Measurements from ENCODE around the gene PLXNC1.

Gene PLXNC1

DNA sequence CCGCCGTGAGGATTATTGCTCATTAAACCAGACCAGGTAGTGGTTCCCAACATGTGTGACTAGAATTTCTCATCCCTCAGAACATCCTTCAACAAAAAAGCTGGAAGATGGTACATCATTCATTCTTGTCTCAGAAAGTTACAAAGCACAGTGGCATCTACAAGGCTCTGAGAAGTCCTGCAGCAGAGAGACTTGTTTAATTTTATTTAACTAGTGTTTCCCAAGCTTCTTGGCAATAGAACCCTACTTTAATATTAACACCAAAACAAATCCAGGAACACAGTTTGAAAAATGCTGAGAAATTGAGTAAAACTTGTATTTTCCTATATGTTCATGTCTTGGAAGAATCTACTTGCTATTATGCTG lies 54.8 kb downstream of the PLXNC1 start:
- DNase-seq (ENCODE audit: low read depth in 2 of 2, low spot score in 1 of 2): no peak

DNA sequence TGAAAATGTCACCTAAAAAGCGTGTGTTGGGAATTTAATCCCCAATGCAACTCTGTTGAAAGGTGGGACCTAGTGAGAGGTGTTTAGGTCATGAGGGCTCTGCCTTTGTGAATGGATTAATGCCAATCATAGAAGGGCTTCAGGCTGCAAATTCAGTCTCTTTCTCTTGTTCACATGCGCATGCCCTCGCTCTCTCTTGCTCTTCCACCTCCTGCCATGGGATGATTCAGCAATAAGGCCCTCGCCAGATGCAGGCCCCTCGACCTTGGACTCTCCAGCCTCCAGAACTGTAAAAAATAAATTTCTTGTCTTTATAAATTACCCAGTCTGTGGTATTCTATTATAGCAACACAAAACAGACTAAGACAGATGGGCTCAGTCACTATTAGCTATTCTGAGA lies 55.4 kb downstream of the PLXNC1 start:
- no peak for DNase-seq (ENCODE audit: low read depth in 2 of 2, low spot score in 1 of 2)

DNA sequence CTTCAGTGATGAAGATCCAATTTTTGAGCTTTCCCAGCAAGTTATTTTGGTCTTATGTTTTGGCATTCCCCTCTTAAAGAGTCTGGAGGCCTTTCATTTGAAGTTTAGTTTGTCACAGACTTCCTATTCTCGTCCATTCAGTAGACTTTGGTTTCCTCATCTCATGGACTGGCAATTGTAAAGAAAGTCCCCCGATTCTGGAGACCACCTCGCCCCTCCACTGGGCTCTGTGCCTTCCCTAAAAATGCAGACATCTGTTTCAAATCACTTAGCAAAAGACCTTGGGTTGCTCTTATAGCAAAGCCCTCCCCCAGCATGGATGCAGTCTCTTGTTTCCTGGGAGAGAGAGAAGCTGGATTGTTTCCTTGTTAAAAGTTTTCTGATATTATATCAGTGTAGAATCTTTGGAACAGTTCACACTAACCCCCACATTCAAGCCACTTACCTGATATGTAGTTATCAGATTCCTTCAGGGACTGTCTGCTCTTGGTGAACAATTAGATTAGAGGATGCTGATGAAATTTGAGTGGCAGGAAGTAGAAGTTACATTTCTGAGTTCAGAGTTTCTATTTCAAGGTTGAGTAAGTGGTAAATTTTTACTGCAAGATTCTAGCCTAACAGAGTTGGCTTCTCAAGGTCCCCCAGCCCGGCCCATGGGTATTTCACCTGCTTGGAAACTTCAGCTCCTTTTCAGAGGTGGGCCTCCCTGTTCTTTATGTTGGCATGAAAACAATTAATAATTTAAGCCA lies 56.3 kb downstream of the PLXNC1 start:
- no peak for DNase-seq (ENCODE audit: low read depth in 2 of 2, low spot score in 1 of 2)

DNA sequence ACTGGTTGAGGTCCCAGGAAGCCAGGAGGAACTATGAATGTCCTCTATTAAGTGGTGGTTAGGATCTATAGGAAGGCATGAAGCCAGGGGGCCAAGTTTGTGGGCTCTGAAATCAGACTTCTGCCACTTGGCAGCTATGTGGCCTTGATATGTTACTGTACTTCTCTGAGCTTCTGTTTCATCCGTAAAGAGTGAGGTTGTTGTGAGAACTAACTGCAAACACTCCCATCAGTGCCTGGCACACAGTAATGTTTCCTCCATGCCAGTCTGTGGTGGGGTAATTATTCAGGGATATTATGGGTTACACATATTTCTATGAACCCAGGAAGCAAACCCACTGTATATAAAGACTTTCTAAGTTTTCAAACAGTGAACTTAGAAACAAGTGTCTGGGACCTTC lies 57.4 kb downstream of the PLXNC1 start:
- no peak for DNase-seq (ENCODE audit: low read depth in 2 of 2, low spot score in 1 of 2)

DNA sequence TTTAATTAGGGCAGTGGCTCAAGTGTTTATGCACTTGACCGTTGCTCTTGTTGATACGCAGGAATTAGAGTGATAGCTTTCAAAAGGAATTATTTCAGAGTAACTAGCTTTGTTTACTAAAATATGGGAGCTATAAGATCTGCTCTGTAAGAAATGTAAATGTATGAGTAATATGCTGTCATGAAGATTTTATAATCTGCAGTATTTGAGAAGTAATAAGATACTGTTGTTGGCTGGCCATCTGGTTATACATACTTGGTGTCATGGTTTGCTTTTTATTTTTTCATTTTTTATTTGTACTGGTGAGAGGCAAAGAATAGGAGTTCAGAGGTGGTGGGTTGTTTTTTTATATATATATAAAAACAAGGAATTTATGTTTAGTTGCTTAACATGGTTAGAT lies 58.5 kb downstream of the PLXNC1 start:
- DNase-seq (ENCODE audit: low read depth in 2 of 2, low spot score in 1 of 2): no peak

DNA sequence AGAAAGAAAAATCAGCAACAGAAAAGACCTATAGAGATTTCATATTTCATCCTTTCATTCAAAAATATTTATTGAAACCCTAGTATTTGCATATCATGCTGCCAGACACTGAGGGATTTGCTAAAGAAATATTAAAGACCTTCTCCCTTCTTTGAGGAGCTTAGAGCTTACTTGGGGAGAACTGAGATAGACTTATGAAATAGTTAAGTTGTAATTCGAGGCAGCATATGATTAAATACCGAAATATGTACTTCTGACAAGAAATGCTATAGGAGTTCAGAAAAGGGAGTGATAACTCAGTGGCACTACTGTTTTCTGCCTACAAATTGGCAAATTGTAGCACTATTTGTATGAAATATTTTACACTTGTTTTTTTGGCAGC lies 59.1 kb downstream of the PLXNC1 start:
- no peak for DNase-seq (ENCODE audit: low read depth in 2 of 2, low spot score in 1 of 2)

DNA sequence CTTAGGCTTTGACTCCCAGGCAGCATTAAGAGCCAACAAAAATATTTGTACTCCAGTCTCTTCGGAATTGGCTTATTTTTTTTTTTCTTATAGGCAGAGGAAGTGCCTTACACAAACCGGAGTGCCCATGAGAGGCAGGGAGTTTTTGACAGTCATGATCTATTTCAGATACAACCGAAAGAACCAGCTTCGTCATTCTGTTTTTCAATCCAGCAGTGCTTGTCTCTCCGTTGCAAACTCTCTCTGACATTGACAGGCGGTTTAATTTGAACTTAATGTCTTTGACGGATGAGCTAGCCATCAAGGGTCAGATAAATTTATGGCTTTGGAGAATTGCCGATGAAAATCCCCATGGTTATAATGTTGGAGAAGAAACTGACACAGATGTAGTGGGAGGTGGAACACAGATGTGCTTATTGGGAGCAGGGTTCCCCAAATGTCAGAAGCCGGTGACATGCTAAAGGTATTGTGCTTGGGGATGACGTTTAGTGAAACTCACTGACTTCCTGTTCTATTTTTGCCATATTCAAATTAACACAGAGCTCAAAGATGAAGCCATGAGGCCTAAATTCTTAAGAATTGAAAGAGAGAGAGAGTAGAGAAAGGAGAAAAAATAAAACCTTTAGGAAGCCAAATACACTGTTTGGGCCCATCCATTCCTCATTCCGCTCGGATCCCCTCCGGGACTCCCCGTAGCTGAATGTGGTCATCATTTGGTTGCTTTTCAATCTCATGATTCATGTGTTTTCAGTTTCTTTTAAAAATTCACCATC lies 59.7 kb downstream of the PLXNC1 start:
- no peak for DNase-seq (ENCODE audit: low read depth in 2 of 2, low spot score in 1 of 2)

DNA sequence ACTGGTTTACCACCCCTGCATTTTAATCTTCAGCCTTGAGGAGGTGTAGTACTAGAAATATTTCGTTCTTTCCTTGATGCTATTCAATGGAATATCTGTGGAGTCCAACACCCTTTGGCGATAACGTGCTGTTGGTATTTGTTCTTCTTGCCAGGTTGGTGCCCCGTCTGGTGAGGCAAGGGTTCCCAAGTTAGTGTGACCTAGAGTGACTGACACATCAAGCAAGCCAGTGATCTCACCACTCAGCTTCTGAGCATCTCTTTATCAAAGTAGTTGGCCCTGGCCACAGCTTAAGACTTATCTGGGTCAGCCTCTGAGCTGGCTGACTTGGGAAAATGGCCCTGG lies 60.2 kb downstream of the PLXNC1 start:
- DNase-seq (ENCODE audit: low read depth in 2 of 2, low spot score in 1 of 2): no peak

DNA sequence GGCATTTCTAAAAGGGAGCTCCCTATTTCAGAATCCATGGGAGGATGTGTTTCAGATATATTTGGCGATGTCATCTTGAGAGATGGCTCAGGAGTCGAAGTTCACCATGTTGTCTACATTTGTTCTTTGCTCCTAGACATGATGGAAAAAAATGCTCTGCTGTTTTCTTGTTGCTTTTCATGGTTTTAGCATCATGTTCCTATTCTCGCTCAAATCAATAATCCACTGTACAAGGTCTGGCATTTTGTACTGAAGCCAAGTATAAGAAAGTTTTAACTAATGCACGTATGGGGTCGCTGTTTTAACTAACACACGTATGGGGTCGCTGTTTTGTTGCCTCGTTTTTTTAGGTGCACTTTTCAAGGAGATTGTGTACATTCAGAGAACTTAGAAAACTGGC lies 60.9 kb downstream of the PLXNC1 start:
- no peak for DNase-seq (ENCODE audit: low read depth in 2 of 2, low spot score in 1 of 2)

DNA sequence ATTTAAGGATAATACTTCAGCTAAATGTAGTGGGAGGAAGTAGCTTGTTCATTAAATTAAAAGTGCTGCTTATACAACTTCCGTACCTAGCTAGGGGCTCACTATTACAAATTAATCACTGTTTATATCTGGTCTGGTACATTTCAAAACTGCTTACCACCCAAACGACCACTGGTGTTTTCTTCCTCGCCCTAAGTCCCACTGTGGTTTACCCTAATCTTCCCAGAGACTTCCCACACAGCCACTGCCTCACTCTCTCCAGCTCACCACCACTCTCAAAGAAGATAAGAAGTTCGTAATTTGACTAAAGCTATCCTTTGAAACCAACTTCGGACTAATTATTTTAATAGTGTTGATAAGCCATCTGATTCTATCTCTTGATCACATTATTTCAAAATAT lies 62.6 kb downstream of the PLXNC1 start:
- DNase-seq (ENCODE audit: low read depth in 2 of 2, low spot score in 1 of 2): no peak

DNA sequence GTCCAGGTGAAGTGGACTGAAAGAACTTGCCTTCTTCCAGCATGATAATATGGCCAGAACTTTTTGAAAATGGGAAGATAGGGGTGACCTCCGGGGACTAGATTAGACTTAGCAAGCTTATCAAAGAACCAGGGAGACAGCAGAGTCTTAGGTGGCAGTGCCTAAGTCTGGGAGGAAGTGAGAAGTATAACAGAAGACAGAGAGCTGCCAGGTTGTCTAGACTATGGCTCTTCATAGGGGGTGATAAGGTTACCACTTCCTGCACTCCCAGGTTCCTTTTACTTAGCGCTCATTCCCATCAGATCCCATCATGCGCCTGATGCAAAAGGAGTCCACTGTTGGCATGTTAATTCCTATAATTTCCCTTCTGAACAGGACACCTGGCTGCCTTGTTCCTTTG lies 69.9 kb downstream of the PLXNC1 start:
- DNase-seq (ENCODE audit: low read depth in 2 of 2, low spot score in 1 of 2): no peak

DNA sequence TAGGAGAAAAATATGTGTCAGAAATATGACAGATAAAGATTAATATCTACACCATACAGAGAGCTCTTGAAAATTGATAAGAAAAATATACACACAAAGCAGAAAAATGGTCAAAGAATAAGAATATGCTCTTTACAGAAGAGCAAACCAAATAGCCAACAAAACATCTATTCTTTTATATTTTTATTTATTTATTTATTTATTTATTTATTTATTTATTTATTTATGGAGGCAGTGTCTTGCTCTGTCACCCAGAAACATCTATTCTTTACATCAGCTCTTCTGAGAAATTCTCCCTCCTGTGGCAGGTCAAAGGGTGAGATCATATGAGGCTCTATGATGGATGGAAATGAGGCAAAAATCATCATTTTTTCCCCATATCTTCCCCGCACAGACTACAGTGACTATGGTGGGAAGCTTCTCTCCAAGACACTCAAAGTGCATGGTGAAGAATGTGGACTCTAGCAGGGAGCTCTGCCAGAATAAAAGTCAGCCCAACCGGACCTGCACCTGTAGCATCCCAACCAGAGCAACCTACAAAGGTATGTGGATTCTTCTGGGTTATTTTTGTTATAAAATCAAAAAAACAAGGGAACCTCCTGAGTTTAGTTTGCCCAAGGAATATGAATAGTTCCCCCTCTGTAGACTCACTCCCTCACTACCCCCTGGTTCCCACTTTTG lies 71.4 kb downstream of the PLXNC1 start:
- DNase-seq (ENCODE audit: low read depth in 2 of 2, low spot score in 1 of 2): no peak

DNA sequence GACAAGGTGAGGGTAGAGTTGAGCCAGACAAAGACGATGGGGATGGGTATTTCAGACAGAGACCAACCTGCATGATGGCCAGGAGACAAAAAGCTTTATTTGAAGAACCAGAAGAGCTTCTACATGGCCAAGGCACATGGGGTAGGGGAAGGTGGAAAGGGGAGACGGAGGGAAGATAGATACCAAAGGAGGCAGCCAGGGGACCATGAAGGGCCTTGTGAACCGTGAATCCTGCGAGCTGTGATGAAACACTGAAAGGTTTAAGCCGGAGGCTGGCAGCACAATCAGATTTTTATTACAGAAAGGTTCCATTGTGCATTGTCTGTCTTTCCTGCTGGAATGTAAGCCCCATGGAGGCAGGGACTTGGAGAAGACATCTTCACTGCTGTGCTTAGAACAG lies 72.4 kb downstream of the PLXNC1 start:
- no peak for DNase-seq (ENCODE audit: low read depth in 2 of 2, low spot score in 1 of 2)

DNA sequence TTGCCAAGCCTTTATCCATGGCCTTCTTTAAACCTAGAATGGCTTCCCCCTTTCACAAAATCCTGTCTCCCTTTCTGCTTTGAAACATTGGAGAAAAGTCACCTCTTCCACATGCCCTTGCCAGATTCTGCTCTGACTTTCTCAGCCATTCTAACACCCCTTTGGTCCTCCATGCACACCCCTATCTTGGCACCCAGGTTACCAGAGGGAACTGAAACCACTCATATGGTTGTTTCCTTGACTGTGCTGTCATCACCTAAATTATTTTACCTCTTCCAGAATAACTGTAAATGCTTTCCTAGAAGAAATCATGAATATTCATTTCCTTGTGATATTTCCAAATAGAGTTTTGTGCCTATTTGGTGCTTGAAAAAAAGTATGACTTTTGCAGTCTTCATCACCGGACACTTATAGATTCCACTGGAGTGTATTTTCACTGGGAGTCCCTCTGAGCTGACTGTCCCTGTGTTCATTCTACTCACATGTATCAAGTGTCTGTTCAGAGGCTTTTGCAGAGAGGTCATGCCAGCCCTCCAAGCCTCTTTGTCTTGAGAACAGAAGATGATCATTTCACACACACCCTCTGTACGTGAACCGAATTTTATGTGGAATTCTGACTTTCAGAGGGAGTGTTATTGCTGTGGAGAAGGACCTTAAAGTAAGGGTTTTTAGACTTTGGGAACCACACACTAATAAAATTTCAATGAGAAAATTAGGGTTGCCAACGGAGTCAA lies 74.1 kb downstream of the PLXNC1 start:
- no peak for DNase-seq (ENCODE audit: low read depth in 2 of 2, low spot score in 1 of 2)

DNA sequence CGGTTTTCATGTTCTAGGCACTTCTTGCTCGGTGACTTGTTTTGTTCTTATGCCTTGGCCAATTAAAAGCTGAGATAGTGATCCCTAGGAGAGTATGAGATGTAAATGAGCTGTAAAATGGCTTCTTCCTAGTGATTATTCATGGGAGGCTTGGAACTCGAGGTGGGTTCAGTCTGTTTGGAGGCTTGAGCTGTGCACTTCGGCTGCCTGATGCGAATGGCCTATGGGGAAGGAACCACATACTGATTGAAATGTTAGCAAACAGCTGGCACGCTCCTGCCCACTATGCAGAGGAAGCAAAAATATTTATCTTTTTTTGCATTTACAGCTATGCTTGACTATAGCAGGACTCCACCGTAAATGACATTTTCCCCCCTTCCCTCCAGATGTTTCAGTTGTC lies 75.5 kb downstream of the PLXNC1 start:
- DNase-seq (ENCODE audit: low read depth in 2 of 2, low spot score in 1 of 2): no peak

DNA sequence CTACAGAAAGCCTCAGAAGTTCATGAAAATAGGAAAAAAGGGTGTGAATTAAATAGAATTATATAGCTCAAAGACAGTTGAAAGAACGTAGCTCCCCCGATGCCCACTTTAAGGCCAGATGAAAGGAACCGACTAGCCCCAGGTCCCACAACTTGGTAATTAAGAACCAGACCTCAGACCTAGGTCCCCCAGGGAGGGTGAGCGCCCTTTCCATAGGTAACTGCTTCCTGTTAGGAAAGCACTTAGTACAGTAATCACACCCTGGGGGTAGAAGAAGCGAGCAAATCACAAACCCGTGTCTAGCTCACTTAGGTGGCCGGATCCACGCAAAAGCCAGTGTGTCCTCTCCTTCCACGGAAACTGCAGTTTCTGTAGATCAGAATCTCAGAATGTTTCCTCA lies 77.1 kb downstream of the PLXNC1 start:
- no peak for DNase-seq (ENCODE audit: low read depth in 2 of 2, low spot score in 1 of 2)

DNA sequence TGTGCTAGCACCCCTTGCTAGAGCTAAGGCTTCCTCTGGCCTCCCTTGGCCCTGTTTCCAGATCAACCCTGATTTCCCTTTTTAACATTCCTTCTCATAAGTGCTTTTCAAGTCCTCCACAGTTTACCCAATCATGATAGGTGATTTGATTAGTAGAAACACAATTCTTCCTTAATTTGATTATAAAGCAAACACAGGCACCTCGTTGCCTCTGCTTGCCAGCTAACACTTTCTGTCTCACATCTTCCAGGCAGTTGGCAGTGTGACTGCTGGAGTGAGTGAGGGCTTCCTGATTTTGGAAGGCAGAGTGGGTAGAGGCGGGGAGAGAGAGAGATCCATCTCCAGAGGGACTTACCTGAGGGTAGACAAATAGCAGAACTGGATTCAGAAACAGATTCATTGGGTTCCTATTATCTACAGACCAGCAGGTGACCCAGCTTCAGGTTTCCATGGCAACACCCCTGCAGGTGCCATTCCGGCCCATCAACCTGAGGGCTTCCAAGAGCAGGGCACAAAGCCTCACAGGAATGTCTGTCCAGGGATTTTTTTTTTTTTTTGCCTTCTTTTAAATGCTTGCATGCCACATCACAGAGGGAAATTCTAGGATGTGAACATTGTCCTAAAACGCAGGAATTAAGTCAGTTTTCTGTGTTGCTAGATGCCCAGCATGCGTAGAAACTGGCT lies 77.7 kb downstream of the PLXNC1 start:
- no peak for DNase-seq (ENCODE audit: low read depth in 2 of 2, low spot score in 1 of 2)

DNA sequence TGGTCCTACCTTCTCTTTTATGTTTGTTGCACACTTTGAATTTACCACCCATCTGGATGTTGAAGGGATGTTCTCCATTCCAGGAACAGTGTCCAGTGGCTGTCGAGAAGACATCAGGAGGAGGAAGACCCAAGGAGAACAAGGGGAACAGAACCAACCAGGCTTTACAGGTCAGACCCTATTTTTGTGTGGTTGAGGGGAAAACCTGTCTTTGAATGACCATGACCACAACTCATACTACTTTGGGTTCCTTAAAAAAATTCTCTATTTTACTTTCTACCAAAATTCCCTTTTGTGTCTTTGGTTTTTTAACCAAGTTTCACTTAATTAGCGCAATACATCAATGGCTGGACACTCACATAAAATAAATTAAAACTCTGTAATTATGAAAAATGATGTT lies 78.7 kb downstream of the PLXNC1 start:
- no peak for DNase-seq (ENCODE audit: low read depth in 2 of 2, low spot score in 1 of 2)

DNA sequence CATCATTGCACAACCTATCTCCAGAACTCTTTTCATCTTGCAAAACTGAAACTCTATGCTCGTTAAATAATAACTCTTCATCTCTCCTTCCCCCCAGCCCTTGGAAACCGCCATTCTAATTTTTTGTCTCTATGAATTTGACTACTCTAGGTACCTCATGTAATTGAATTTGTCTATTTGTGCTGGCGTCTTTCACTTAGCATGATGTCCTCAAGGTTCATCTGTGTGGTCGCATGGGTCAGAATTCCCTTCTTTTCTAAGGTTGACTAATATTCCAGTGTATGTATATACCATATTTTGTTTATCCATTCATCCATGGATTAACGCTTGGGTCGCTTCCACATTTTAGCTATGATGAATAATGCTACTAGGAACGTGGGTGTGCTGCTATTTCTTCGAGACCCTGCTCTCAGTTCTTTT lies 80.1 kb downstream of the PLXNC1 start:
- no peak for DNase-seq (ENCODE audit: low read depth in 2 of 2, low spot score in 1 of 2)

DNA sequence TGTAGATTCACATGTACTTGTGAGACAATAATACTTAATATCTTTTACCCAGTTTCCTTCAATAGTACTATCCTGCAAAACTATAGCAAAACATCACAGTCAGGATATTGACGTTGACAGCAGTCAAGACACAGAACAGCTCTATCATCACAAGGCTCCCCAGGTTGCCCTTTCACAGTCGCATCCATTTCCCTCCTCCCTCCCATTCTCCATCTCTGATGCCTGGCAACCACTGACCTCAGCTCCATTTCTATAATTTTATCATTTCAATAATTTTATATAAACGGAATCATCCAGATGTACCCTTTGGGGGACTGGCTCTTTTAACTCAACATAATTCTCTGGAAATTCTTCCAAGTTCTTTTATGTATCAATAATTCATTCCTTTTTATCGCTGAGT lies 81.5 kb downstream of the PLXNC1 start:
- no peak for DNase-seq (ENCODE audit: low read depth in 2 of 2, low spot score in 1 of 2)

DNA sequence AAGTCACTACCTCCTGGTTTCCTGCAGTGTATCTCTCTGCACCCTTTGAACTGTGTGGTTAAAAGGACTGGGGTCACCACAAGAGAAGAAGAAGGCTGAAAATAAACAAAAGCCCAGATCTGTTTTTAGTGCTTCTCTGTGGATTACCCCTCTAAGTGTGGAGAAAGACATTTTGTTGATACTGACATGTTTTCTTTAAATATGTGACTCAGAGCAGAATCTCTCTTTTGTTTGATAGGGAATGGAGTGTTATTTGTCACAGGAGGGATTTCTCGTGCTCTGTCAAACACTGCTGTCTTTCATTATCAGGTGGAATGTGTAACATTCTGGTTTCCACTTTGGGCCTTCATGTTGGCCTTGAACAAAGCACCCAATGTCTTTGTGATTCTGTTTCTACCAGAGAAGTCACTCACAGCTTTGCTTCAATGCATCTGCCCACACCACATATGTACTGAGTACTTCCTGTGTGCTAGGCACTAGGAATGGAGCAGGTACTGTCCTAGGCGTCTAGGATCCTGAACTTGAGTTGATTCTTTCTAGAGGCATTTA lies 82.1 kb downstream of the PLXNC1 start:
- DNase-seq (ENCODE audit: low read depth in 2 of 2, low spot score in 1 of 2): no peak
